Activated CD4-positive, CD25-positive, alpha-beta regulatory T cell (primary cell): ENCODE measurements around the gene IGF1R.

Experiments used
- DNase-seq, 4 experiments: peaks; one replicate each; lab custom pipeline; 2025; lab: John Stamatoyannopoulos, UW

Gene IGF1R

DNA sequence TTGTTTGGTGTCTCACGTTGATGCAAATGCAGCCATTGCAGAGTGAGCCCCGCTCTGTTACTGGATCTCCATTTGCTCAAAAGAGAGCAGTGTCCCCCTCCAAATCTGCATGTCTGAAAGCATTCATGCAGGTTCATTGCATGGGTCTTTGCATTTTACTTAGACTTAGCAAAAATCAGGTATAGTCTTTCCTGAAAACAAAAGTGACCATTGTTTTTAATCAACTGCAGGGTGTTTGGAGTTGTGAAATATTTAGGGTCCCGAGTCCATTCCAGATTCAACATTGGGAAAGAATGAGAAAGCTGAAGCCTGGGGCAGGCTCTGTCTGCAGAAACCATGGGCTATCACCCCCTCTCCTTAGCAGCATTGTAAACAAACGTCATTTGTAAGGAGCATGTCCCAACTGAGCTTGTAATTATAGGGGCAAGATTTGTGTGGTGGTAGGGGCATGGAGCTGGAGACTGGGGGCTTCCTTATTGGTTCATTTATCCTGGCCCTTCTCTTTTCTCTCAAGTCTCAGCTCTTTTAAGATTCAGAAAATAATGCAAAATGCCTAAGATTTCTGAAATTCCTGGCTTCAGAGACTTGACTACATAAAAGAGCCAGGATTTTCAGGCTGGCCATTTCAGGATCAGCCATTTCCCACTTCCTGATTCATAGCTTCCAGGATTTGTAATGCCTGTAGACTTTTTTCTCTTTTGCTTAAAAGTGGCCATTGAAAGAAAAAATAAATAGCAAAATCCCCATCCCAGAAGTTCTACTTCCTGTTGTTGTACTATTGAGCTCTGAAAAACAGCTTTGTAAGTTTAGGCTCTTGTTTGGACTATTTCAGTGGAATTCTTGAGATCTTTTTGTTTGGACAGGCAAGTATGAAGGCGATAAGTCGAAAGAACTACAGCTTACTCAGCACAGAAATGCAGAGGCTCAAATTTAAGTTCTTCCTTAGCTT is 23.0 kb downstream of the IGF1R start:
- no peak for DNase-seq

DNA sequence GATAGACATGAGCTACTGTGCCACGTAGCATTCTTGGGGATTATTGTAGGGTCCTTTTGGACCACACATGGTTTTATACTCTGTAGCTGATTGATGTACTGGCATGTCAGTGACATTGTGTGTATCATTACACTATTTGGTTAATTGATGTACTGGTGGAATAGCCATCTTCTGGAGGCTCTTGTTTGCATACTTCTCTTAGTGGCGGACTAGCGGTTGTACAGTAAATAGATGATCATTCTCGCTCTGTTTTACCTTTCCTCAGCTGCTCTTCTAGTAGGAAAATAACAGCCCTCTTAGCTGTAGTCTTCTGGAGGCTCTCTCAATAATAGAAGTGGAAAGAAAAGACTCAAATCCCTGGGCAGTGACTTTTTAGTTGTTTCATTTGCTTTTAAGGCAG is 24.8 kb downstream of the IGF1R start:
- no peak for DNase-seq

DNA sequence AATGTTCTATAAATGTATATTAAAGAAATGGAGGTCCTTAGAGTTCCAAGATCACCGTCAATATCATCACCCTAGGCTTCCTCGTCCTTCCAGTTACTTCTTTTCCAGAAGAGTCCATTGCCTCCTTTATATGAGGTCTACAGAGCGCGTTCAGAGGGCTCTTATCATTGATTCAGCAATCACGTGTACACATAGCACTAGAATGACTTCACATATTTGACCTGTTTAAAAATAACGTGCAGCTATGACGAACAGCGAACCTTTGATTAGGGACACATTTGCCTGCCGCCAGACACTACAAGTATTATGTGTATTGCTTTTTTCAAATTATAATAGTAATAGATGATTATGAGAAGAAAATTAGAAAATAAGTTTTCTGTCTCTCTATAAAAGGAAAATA is 26.0 kb downstream of the IGF1R start:
- no peak for DNase-seq

DNA sequence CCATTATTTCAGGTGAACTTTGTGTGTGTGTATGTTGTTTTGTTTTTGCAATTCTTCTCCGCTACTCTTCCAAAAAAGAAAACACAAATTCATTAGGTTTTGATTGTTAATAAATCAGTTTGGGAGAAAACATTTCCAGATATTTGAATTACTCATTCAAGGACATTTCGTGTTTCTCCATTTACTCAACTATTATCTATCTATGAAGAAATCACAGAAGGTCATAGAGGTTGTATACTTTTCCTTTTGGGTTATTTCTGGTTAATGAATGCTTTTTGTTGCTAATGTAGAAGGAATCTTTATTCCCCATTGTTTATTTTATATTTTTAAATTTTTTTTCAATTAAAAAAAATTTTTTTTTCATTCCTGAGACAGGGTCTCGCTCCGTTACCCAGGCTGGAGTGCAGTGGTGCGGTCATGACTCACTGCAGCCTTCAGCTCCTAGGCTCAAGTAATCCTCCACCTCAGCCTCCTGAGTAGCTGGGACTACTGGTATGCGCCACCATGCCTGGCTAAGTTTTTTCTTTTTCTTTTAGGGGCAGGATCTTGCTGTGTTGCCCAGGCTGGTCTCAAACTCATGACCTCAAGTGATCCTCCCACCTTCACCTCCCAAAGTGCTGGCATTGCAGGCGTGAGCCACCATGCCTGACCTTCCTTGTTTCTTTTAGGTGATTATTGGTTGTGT is 28.4 kb downstream of the IGF1R start:
- DNase-seq = no peak

DNA sequence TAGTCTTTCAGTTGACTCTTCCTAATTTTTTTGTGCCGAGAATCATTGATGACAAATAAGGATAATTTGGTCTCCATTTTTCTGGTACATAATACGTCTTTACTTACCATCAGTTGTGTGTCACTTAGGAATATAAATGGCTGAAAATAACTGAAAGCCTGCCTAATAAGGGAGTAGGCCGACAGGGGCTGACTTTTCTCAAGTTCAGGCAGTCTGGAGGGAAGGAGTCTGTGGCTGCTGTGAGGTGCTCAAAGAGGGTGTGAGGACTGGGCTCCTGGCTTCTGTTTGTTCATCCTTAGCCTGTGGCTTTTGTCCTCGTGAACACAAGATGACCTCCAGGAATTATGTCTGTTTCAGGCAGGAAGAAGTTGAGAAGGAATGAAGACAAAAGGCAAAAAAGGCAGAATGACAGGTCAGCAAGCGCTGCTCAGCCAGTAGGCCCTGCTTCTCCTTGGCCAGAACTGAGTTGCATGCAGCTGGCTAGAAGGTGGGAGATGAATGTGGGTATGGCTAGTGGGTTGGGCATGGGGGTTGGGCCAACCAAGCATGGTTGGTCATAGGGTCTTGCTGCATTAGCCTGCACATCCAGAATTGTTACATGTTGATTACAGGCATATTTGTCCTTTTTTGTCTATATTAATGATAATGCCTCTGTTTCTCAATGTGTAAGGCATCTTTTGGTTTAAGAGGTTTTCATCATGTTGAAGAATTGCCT is 29.2 kb downstream of the IGF1R start:
- no peak for DNase-seq

DNA sequence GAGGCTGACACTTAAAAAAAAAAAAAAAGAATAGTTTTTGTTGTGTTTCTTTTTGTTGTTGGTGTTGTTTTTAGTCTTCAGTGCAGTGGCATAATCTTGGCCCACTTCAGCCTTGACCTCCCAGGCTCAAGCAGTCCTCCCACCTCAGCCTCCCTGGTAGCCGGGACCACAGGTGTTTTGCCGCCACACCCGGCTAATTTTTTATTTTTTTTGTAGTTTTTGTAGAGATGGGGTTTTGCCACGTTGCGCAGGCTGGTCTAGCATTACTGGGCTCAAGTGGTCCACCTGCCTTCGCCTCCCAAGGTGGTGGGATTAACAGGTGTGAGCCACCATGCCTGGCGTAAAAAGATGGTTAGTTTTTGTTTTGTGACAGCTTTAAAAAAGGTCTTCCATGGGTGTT is 30.1 kb downstream of the IGF1R start:
- no peak for DNase-seq

DNA sequence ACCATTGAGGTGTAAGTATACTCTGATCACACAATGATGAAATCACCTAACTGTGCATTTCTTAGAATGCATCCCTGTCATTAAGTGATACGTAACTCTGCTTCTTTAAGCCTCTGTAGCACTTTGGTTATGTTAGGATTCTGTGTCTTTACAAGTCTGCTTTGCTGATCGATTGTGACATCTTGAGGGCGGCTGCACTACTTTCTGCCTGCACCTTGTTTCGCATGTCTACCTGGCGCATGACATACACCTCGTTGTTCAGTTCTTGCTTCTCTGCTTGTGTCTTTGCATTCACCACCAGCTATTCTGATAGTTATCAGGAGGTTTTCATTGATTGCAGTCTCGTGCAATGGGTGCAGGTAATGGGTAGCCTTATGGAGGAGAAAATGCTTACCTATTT is 32.7 kb downstream of the IGF1R start:
- no peak for DNase-seq

DNA sequence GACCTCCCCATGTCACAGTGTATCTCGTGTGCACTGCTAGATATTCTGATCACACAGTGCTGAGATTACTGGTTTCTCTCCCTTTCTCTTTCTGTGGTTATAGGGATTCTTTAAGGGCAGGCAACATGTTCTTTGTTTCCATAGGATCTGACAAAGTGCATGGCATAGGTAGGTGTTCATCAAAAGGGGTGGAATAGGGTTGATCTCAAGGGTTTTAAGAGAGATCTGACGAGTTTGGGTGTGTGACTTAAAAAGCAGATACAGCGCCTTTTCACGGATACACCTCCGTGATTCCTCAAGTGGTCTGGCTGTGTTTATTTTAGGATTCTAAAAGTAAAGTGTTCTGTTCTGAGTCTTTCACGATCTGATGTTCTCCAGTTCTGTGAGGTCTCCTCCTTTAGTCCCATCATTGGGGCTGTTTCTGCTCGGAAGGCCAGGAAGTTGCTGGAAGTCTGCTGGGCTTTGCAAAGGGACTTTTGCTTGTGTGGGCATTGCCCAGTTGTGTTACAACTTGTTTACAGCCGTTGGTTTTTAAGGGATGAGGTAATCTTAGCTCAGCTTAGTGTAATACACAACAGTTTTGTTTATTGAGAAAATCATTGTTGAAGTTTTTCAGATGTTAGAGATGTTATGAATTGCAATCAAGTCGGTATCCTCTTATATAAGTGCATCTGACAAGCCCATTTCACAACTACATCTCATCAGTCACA is 34.8 kb downstream of the IGF1R start:
- no peak for DNase-seq

DNA sequence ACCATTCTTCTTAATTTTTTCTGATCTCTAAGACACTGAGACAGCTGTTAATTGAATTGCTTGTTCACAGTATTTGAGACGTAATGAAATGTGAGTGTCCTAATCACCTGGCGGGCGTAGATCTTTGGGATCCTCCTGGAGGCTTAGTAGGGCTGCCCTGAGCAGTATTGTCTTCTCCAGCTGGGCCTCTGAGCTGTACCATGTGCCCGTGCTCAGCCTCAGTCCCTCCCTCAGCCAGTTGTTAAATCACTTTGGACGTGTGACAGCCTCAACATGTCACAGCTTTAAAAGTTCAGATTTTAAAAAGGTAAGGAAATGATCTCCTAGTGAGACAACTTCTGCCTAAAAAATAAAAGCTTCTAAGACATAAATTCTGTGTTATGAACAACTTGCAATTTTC is 35.5 kb downstream of the IGF1R start:
- no peak for DNase-seq

DNA sequence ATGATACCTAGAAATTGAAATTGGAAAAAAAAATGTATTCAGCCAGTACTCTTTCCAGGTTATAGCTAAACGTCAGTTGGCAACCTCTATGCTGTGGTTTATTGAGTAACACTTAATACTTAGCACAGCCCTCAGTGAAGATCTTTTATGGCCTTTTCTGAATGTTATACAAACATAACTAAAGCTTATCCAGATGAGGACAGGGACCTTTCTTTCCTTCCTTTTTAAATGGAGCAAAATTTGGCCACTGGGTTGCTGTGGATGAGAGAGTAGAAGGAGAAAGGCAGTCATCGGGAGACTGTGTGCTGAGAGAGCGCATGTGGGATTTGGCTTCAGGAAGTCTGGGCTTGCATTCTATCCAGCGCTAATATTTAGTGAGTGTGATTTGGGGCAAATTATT is 36.1 kb downstream of the IGF1R start:
- no peak for DNase-seq

DNA sequence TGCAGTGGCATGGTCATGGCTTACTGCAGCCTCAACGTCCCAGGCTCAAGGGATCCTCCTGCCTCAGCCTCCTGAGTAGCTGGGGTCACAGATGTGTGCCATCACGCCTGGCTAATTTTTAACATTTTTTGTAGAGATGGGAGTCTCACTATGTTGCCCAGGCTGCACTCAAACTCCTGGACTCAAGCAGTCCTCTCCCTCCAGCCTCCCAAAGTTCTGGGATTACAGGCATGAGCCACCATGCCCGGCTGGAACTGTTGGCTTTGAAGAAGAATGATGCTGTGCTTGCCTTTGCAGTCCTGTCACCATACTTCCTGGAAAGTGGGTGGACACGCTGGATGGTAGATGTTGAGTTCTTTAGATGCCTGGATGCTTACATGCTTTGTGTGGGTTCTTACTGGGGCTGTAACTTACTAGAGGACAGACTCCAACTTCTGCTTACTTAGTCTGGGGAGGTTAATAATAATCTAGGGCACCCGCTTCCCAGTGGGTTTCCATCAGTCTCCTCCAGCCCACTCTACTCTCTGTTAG is 36.7 kb downstream of the IGF1R start:
- no peak for DNase-seq

DNA sequence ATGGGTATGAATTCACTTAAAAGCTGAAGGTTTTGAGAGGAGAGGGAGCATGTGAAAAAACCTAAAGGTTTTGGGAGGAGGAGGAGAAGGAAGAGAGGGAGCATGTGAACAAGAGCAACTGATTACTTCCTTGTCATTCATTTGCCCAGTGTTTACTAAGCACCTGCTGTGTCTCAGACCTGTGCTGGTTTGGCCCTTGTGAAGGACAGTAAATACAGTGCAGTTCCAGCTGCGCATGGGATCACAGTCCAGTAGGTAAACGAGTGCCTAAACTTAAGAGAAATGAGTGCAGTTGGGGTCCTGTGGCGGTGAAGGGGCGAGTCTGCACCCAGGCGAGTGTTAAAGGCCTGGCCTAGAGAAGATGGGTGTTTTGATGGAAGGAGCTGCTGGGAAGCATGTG is 38.6 kb downstream of the IGF1R start:
- no peak for DNase-seq

DNA sequence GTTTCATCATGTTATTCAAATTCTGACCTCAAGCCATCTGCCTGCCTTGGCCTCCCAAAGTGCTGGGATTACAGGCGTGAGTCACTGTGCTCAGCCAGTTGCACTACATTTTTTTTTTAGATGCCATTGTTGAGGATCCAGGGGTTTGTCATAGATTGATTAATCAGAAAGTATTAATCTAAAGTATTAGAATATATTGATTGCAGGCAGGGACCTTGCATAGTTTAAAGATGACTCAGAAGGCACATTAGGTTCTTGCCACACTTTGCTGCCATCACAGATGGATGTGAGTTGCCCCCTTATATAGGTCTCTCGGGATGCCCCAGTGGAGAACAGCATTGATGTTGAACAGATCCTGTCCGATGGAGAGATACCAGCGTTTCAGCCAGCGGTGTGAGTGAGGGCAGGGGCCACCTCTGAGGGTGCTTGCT is 41.1 kb downstream of the IGF1R start:
- no peak for DNase-seq

DNA sequence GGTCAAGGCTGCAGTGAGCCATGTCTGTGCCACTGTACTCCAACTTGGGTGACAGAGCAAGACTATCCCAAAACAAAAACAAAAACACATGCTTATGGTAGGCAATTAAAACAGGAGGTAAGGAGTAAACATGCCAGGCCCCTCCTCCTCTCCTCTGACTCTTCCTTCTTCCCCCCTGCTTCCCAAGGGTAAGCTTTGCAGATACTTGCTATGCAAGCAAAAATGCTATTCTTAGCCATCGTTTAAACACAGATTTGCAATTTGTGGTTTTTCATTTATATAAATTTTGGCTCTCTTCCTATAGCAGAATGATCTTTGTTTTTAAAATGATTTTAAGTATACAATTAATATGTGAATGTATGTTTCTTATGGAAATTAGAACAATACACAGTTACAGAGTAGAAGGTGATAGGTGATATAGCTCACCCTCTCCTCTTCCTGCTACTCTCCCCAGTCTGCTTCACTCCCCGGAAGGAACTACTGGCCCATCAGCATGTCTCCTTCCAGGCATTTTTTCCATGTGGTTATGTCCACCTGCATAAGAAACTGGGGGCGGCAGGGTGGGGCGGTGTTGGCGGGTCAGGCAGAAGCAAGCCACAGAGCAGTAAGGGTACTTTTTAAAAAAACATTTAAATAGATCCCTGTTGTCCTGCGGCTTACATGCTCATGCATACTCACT is 42.1 kb downstream of the IGF1R start:
- no peak for DNase-seq

DNA sequence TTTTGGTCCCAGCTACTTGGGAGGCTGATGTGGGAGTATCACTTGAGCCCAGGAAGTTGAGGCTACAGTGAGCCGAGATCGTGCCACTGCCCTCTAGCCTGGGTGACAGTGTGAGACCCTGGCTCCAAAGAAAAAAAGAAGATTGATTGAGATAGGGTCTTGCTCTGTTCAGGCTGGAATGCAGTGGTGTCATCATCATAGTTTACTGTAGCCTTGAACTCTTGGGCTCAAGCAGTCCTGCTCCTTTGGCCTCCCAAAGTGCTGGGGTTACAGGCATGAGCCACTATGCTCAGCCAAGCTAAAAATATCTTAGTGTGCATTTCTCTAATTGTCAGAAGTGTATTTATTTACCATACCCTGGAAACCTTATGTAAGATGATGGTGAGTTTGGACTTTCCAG is 43.9 kb downstream of the IGF1R start:
- no peak for DNase-seq

DNA sequence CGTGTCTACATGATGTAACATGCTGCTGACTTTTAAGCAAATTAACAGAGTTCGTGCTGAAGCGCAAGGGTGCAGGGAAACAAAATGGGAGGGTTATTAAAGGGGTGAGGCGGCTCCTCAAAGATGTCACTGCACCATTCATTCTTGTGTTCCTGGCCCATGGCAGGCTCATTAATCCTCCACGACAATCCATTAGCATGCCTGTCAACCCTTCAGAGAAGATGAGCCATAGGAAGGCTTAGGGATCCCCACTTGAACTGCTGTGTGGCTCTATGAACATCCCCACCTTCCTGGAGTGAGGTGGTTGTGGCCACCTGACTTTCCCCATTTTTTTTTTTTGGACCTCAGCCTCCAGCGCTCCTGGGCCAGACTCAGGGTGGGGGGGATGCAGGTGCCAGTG is 45.8 kb downstream of the IGF1R start:
- no peak for DNase-seq

DNA sequence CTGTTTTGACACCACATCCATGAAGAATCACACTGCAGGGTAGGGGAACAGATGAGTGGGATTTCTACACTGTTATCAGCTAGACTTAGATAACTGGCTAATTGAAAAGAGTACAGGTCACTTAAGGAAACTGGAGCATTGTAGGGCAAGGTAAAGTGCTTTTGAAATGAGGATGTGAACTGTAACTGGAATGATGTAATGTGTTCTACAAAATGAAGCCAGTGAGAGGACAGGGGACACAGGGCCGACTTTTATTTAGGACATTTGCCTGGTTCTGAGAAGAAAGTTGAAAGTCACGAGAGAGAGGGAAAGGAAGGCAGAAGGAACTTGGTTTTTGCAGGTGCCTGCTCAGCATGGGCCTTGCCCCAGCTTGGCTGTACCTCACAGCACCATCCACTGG is 50.5 kb downstream of the IGF1R start:
- DNase-seq = no peak

DNA sequence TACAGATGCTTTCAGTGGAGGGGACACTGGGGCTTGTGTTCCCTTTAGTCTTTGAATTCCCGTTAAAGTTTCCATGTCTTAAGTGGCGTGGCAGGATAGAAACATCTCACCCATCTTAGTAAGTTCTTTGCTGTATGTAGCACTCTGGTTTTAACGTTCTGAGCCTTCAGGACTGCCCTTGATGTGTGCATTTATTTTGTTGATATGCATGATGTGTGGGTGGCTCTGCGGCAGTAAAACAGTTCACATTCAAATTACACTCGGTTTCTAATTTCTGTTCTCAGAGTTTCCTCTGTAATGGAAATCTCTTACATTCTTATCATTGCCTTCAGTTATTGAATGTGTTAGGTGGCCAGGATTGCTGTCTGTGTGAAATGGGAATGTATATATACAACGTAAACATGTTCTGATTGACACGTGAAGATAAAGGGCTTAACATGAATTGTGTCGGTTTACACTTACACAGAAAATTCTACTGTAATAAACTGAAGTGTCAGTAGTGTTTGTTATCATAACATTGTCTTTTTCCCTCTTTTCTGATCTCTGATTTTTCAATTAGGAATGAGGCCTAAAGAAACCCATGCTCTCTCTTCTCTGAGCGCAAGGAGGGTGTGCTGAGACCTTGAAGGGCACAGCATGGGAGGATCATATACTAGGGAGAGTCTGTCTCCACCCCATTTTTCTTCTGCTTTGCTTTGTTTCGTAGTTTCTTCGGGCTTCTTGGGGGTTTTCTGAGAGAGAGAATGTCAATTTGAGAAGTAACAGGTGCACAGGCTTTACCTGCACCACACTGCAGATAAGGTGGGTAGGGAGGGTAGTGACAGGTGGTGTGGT is 51.5 kb downstream of the IGF1R start:
- no peak for DNase-seq

DNA sequence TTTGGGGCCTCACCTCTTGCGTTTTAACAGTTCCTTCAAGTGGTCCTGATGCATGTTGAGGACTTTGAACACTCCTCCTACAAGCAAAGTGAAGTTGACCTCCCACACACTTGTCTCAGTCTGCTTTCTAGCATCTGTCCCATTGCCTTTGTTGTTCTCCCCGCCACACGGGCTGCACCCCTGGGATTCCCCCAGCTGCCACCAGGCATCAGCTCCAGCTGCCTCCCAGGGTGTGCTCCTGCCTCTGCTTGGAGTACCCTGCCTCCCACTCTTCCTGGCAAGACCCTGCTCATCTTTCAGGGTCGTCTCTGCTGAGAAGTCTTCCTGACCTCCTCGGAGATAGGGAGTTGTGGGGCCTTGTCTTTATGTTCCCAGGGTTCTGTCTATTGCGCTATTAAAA is 52.2 kb downstream of the IGF1R start:
- DNase-seq = no peak

DNA sequence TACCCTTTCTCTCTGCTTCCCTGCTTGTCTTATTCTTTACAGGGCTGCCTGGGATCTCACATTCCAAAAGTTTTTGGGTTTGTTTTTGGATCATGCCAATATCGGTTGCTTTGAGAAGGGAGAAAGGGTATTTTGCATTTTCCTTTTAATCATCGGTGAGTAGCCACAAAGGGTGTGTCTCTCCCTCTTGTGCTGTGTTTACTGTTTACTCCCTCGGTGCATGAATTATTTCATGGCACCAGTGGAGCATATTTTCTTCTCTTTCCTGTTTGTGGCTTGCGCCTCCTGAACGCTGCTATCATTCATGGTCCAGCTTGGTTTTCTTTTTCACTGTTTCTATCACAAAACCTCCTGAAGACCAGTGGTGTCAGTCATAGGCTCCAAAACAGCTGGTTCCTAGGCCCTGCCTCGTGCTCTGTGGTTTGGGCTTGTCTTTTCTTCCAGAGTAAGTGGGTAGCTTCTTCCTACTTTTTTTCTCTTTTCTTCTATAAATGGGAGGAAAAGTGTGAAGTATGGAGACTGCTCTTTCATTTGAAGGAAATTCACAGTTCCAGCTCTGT is 54.9 kb downstream of the IGF1R start:
- no peak for DNase-seq
